IMR-90 (cell line): ENCODE results near the gene KRT9. TPM values are rescaled to one million over a fixed set of nuclear protein-coding genes. Genes with fewer than 3 reads are reported as not detected.

Experiments used
- BHLHE40 ChIP-seq: fragments of 150-350 bp; IDR thresholded peaks from 2 replicates; pipeline ENCODE4 v1.6.1; 2016; ENCODE audit warnings: mild to moderate bottlenecking, low read depth, low read length
- MXI1 ChIP-seq: IDR thresholded peaks from 2 replicates; pipeline ENCODE4 v1.6.1; 2012; ENCODE audit warnings: low read depth, mild to moderate bottlenecking, low read length, moderate library complexity, borderline replicate concordance
- RFX5 ChIP-seq: IDR thresholded peaks from 2 replicates; pipeline ENCODE4 v1.8.0; 2012; ENCODE audit warnings: low read depth, mild to moderate bottlenecking, low read length, moderate library complexity
- polyA plus RNA-seq, 3 experiments: library from polyadenylated mRNA; depleted of rRNA; stranded (reverse); fragments of >200 nt; gene quantifications; 2 replicates each; pipeline ENCODE4 v1.2.3, GENCODE V29; 2012; ENCODE audit warnings: low replicate concordance in 1 of 3
- total RNA-seq: library from RNA; depleted of rRNA; stranded (reverse); fragments of >200 nt; gene quantifications from 2 replicates; pipeline ENCODE4 v1.2.3, GENCODE V29; 2012

Gene KRT9
- total and polyA plus RNA-seq, 2 of the 4 experiments (the other 2 are of a cell fraction): not detected

DNA sequence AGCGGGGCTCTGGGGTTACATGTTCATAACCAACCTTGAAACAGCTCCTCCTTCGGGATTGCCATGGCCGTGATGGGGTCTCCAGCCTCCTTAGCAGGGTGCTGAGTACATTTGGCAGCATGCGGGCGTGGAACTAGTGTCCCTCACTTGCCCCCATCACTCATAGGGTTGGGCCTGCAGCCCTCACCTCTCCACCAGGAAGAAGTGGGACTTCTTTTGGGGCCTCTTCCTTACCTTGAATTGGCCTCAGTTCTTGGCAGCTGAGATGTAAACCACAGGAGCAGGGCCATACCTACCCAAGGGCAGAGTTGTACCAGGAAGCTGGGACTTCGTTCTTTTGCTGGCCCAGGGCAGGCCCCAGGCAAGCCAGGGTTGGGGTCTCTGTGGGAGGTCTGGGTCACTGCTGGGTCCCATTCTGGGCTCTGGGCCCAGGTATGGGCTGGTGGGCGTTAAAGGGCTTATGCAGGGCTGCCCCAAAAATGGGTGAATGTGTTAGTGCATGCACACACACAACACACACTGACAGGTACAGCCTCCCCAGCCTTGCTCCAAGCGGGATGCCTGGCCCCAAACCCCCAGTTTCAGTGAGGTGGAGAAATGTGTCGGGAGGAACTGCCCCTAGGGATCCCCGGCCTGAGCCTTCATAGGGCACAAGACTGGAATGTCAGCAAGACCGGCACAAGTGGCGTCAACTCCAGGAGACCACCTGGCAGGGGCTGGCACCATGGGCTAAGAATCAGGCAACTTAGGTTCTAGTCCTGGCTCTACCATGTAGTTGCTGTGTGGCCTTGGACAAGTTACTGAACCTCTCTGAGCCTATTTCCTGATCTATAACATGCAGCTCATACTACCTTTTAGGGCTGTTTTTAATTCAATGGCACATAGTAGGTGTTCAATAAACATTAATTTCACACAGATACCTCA, 49.3 kb downstream of the KRT9 start (continued):
- TF ChIP-seq MXI1: no peak
- TF ChIP-seq BHLHE40: no peak
- no peak for TF ChIP-seq RFX5
